Measurements from ENCODE around the gene CD207. TPM values are rescaled to one million over a fixed set of nuclear protein-coding genes. Genes with fewer than 3 reads are reported as not detected.

CD207 gene
- total and polyA plus RNA-seq, 2 donors from 2014 or later: 0.66 TPM; not detected in 1

- Histone ChIP-seq H3K9me3 (ENCODE audit: control insufficient read depth in 2 of 3, insufficient read depth in 1 of 3, low read length in 3 of 3) (no peaks in the 10 kb centered on the region), H3K9ac (ENCODE audit: low read length in 3 of 3) (no peak overlapping the region), H3K27ac (ENCODE audit: low read depth in 2 of 2, low read length in 2 of 2) (no peak overlapping the region), H3K36me3 (ENCODE audit: control insufficient read depth in 2 of 3, insufficient read depth in 3 of 3, low read length in 3 of 3) (no peaks in the 10 kb centered on the region), H3K27me3 (ENCODE audit: control insufficient read depth, insufficient read depth, low read length) (no peaks in the 10 kb centered on the region), H3K4me1 (ENCODE audit: control insufficient read depth in 2 of 3, insufficient read depth in 2 of 3, low read depth in 1 of 3, low read length in 3 of 3) (no peaks in the 10 kb centered on the region), H3K4me3 (ENCODE audit: low read length in 3 of 3) (no peak overlapping the region)
- intact Hi-C loops (cut with DNase I): no loop called here
- TF ChIP-seq, protein P1, sequence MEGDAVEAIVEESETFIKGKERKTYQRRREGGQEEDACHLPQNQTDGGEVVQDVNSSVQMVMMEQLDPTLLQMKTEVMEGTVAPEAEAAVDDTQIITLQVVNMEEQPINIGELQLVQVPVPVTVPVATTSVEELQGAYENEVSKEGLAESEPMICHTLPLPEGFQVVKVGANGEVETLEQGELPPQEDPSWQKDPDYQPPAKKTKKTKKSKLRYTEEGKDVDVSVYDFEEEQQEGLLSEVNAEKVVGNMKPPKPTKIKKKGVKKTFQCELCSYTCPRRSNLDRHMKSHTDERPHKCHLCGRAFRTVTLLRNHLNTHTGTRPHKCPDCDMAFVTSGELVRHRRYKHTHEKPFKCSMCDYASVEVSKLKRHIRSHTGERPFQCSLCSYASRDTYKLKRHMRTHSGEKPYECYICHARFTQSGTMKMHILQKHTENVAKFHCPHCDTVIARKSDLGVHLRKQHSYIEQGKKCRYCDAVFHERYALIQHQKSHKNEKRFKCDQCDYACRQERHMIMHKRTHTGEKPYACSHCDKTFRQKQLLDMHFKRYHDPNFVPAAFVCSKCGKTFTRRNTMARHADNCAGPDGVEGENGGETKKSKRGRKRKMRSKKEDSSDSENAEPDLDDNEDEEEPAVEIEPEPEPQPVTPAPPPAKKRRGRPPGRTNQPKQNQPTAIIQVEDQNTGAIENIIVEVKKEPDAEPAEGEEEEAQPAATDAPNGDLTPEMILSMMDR (IDR thresholded peaks at IDR 0.05; ENCODE audit: borderline replicate concordance, extremely low read depth, insufficient read depth): no peak
- DNase-seq (no peak), FAIRE-seq (no peak)
These were observed 8.2 kb downstream of the CD207 start for GRCh38 chr2:70827388-70827787.

GRCh38 chr2:70826696-70827350, 8.8 kb downstream of the CD207 start:
- Histone ChIP-seq H3K36me3 (ENCODE audit: control insufficient read depth in 2 of 3, insufficient read depth in 3 of 3, low read length in 3 of 3) (no peaks in the 10 kb centered on the region), H3K9ac (ENCODE audit: low read length in 3 of 3) (no peak overlapping the region), H3K9me3 (ENCODE audit: control insufficient read depth in 2 of 3, insufficient read depth in 1 of 3, low read length in 3 of 3) (no peaks in the 10 kb centered on the region), H3K4me1 (ENCODE audit: control insufficient read depth in 2 of 3, insufficient read depth in 2 of 3, low read depth in 1 of 3, low read length in 3 of 3) (no peaks in the 10 kb centered on the region), H3K27ac (ENCODE audit: low read depth in 2 of 2, low read length in 2 of 2) (no peak overlapping the region), H3K4me3 (ENCODE audit: low read length in 3 of 3) (no peak overlapping the region), H3K27me3 (ENCODE audit: control insufficient read depth, insufficient read depth, low read length) (no peaks in the 10 kb centered on the region)
- DNase-seq: no peak
- FAIRE-seq: no peak
- TF ChIP-seq, protein P1 (IDR thresholded peaks at IDR 0.05; ENCODE audit: borderline replicate concordance, extremely low read depth, insufficient read depth): no peak
- intact Hi-C loops (cut with DNase I): no loop called here

- DNase-seq: no peak
- no peak overlapping the region for H3K27ac ChIP-seq (ENCODE audit: low read depth in 2 of 2, low read length in 2 of 2)
These were observed 12.4 kb downstream of the CD207 start for GRCh38 chr2:70823249-70823648.

More at GRCh38 chr2:70823249-70823648, 12.4 kb downstream of the CD207 start:
- TF ChIP-seq, protein P1 (IDR thresholded peaks at IDR 0.05; ENCODE audit: borderline replicate concordance, extremely low read depth, insufficient read depth): no peak
- H3K36me3 ChIP-seq (ENCODE audit: control insufficient read depth in 2 of 3, insufficient read depth in 3 of 3, low read length in 3 of 3): no peaks in the 10 kb centered on the region
- no peaks in the 10 kb centered on the region for H3K27me3 ChIP-seq (ENCODE audit: control insufficient read depth, insufficient read depth, low read length)
- no peak overlapping the region for H3K4me3 ChIP-seq (ENCODE audit: low read length in 3 of 3)
- no peak for FAIRE-seq
- no peaks in the 10 kb centered on the region for H3K4me1 ChIP-seq (ENCODE audit: control insufficient read depth in 2 of 3, insufficient read depth in 2 of 3, low read depth in 1 of 3, low read length in 3 of 3)
- no peaks in the 10 kb centered on the region for H3K9me3 ChIP-seq (ENCODE audit: control insufficient read depth in 2 of 3, insufficient read depth in 1 of 3, low read length in 3 of 3)
- intact Hi-C loops (cut with DNase I): no loop called here
- no peak overlapping the region for H3K9ac ChIP-seq (ENCODE audit: low read length in 3 of 3)

Measured in kidney (tissue), 14 donors.